ENCODE data around the gene AGAP2.

AGAP2 gene

GRCh38 chr12:57732270-57732669 is 6.3 kb downstream of the AGAP2 start:
- H3K4me1 ChIP-seq (ENCODE audit: insufficient read depth, low read length, poor library complexity, severe bottlenecking), result no peaks in the 10 kb centered on the region
- no peak overlapping the region for H3K4me2 ChIP-seq (ENCODE audit: low read depth, low read length, poor library complexity, severe bottlenecking)
- no peaks in the 10 kb centered on the region for H3K9me2 ChIP-seq (replicated peaks; ENCODE audit: low read depth, low read length)
- no peak overlapping the region for H3K4me3 ChIP-seq (ENCODE audit: low read length, poor library complexity, severe bottlenecking)
- TF ChIP-seq CTCF (conservative IDR thresholded peaks at IDR 0.05; ENCODE audit: low read length), result no peak
- no peak for TF ChIP-seq EZH2phosphoT487 (IDR thresholded peaks at IDR 0.05; ENCODE audit: borderline replicate concordance)
- H3K27me3 ChIP-seq (ENCODE audit: insufficient read depth, low read length, poor library complexity, severe bottlenecking), result no peaks in the 10 kb centered on the region
- peaks cover 17% of the 10 kb centered on the region for H4K20me1 ChIP-seq (ENCODE audit: insufficient read depth, low read length, poor library complexity, severe bottlenecking)
- H3F3A ChIP-seq (ENCODE audit: low read depth), result no peaks in the 10 kb centered on the region
- no peak overlapping the region for H3K9ac ChIP-seq (ENCODE audit: low read depth, low read length, poor library complexity, severe bottlenecking)
- peaks cover 25% of the 10 kb centered on the region; the same call in 1 of the 2 replicates for H3K79me2 ChIP-seq (ENCODE audit: insufficient read depth, low read length)
- H2AFZ ChIP-seq (ENCODE audit: low read length), result no peak overlapping the region
- peaks cover 70% of the 10 kb centered on the region; the same call in 1 of the 2 replicates for H3K36me3 ChIP-seq (ENCODE audit: insufficient read depth, low read length)
- no peaks in the 10 kb centered on the region for H3K9me3 ChIP-seq (ENCODE audit: insufficient read depth, low read depth, low read length)

GRCh38 chr12:57731411-57732080 is 7.0 kb downstream of the AGAP2 start:
- Histone ChIP-seq H3K79me2 (ENCODE audit: insufficient read depth, low read length) (peaks cover 18% of the 10 kb centered on the region; the same call in 1 of the 2 replicates), H3K4me1 (ENCODE audit: insufficient read depth, low read length, poor library complexity, severe bottlenecking) (no peaks in the 10 kb centered on the region), H3K4me3 (ENCODE audit: low read length, poor library complexity, severe bottlenecking) (no peak overlapping the region), H3F3A (ENCODE audit: low read depth) (no peaks in the 10 kb centered on the region), H3K9ac (ENCODE audit: low read depth, low read length, poor library complexity, severe bottlenecking) (no peak overlapping the region), H3K9me2 (replicated peaks; ENCODE audit: low read depth, low read length) (no peaks in the 10 kb centered on the region), H3K27me3 (ENCODE audit: insufficient read depth, low read length, poor library complexity, severe bottlenecking) (no peaks in the 10 kb centered on the region), H2AFZ (ENCODE audit: low read length) (no peak overlapping the region), H4K20me1 (ENCODE audit: insufficient read depth, low read length, poor library complexity, severe bottlenecking) (peaks cover 11% of the 10 kb centered on the region), H3K9me3 (ENCODE audit: insufficient read depth, low read depth, low read length) (no peaks in the 10 kb centered on the region), H3K4me2 (ENCODE audit: low read depth, low read length, poor library complexity, severe bottlenecking) (no peak overlapping the region), H3K36me3 (ENCODE audit: insufficient read depth, low read length) (peaks cover 75% of the 10 kb centered on the region; the same call in 1 of the 2 replicates)
- TF ChIP-seq EZH2phosphoT487 (IDR thresholded peaks at IDR 0.05; ENCODE audit: borderline replicate concordance), result no peak

- Histone ChIP-seq H3K4me2 (ENCODE audit: low read depth, low read length, poor library complexity, severe bottlenecking) (no peak overlapping the region), H3K27me3 (ENCODE audit: insufficient read depth, low read length, poor library complexity, severe bottlenecking) (no peaks in the 10 kb centered on the region), H4K20me1 (ENCODE audit: insufficient read depth, low read length, poor library complexity, severe bottlenecking) (peaks cover 2% of the 10 kb centered on the region), H3K79me2 (ENCODE audit: insufficient read depth, low read length) (peaks cover 7% of the 10 kb centered on the region; the same call in 1 of the 2 replicates), H3K4me3 (ENCODE audit: low read length, poor library complexity, severe bottlenecking) (no peak overlapping the region), H3K36me3 (ENCODE audit: insufficient read depth, low read length) (peaks cover 81% of the 10 kb centered on the region; the same call in 1 of the 2 replicates), H3F3A (ENCODE audit: low read depth) (no peaks in the 10 kb centered on the region), H3K9me2 (replicated peaks; ENCODE audit: low read depth, low read length) (no peaks in the 10 kb centered on the region), H2AFZ (ENCODE audit: low read length) (no peak overlapping the region), H3K9ac (ENCODE audit: low read depth, low read length, poor library complexity, severe bottlenecking) (no peak overlapping the region), H3K4me1 (ENCODE audit: insufficient read depth, low read length, poor library complexity, severe bottlenecking) (no peaks in the 10 kb centered on the region), H3K9me3 (ENCODE audit: insufficient read depth, low read depth, low read length) (no peaks in the 10 kb centered on the region)
- TF ChIP-seq EZH2phosphoT487 (IDR thresholded peaks at IDR 0.05; ENCODE audit: borderline replicate concordance) (no peak), CTCF (conservative IDR thresholded peaks at IDR 0.05; ENCODE audit: low read length) (no peak)
Observed at GRCh38 chr12:57730336-57731067, 8.0 kb downstream of the AGAP2 start.

All from Loucy (cell line).